LNCAP (cell line): ENCODE results near the gene EN1.

Source experiments
- CTCF ChIP-seq: fragments of 450-650 bp; IDR thresholded peaks from 2 replicates; pipeline ENCODE4 v1.5.1; 2017; ENCODE audit warnings: mild to moderate bottlenecking

EN1 gene

GRCh38 chr2:118822015-118822414 lies 25.4 kb downstream of the EN1 start:
- TF ChIP-seq CTCF, result no peak

- TF ChIP-seq CTCF, result no peak
Observed at GRCh38 chr2:118817469-118817868, 30.0 kb downstream of the EN1 start.

GRCh38 chr2:118816669-118817068 lies 30.8 kb downstream of the EN1 start:
- TF ChIP-seq CTCF, result no peak

GRCh38 chr2:118815731-118816130 lies 31.7 kb downstream of the EN1 start:
- TF ChIP-seq CTCF, result no peak

- TF ChIP-seq CTCF, result no peak
Observed at GRCh38 chr2:118815314-118815713, 32.1 kb downstream of the EN1 start.

- TF ChIP-seq CTCF, result no peak
Observed at GRCh38 chr2:118814368-118814767, 33.1 kb downstream of the EN1 start.

GRCh38 chr2:118813601-118814339 lies 33.7 kb downstream of the EN1 start:
- TF ChIP-seq CTCF, result no peak

- TF ChIP-seq CTCF, result no peak
Observed at GRCh38 chr2:118813111-118813510, 34.3 kb downstream of the EN1 start.
